ENCODE data around the gene PAM.

DNA sequence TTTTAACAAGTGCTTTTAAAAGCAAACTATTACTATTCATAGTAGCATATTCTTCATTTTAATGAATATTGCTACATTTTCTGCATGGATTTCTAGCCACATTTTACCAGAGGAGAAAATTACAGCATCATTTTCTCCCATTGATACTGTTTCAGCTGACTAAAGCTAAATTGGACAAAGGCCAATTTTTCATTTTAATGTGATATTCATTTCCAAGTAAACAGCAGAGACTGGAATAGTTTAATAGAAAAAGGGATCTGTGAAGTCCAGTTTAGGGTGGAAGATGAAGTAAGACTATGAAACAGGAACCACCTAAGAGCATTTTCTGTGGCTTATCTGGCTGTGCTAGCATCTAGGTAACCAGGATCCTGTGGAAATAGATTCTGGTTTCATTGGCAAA is 236.7 kb downstream of the PAM start:
- no peak for TF ChIP-seq POLR2A (IDR thresholded peaks at IDR 0.05)
- no peak for TF ChIP-seq POLR2AphosphoS5 (IDR thresholded peaks at IDR 0.05)
